WTC11 (cell line): Measurements from ENCODE around the gene STRADB.

ENCODE experiments used
- CBFB ChIP-seq: sonication (generic); formaldehyde crosslinking; IDR thresholded peaks from 2 replicates; pipeline ENCODE4 v1.8.1; 2022; ENCODE audit warnings: mild to moderate bottlenecking, low read depth, missing genetic modification reagents
- TEAD4 ChIP-seq: sonication (generic); formaldehyde crosslinking; IDR thresholded peaks from 2 replicates; pipeline ENCODE4 v1.8.0; 2022; ENCODE audit warnings: mild to moderate bottlenecking, missing genetic modification reagents
- ZBTB21 ChIP-seq: sonication (generic); formaldehyde crosslinking; IDR thresholded peaks from 2 replicates; pipeline ENCODE4 v1.8.1; 2023; ENCODE audit warnings: mild to moderate bottlenecking, missing genetic modification reagents, borderline replicate concordance
- ZNF423 ChIP-seq: fragments of 250-450 bp; sonication (Bioruptor Pico); IDR thresholded peaks from 2 replicates; pipeline ENCODE4 v2.1.2; 2022; ENCODE audit warnings: mild to moderate bottlenecking, moderate library complexity
- TF ChIP-seq, protein P1 (sequence below): fragments of 200-600 bp; IDR thresholded peaks from 2 replicates; pipeline ENCODE4 v1.8.0; 2022; ENCODE audit warnings: antibody characterized with exemption
- TF ChIP-seq, protein P2 (sequence below): sonication (generic); formaldehyde crosslinking; IDR thresholded peaks from 2 replicates; pipeline ENCODE4 v1.8.1; 2022; ENCODE audit warnings: low read depth, mild to moderate bottlenecking, moderate library complexity, missing genetic modification reagents, borderline replicate concordance
- TF ChIP-seq, protein P3 (sequence below): fragments of 250-450 bp; sonication (Bioruptor Pico); IDR thresholded peaks from 2 replicates; pipeline ENCODE4 v2.1.2; 2022; ENCODE audit warnings: mild to moderate bottlenecking, moderate library complexity
- TF ChIP-seq, protein P4 (sequence below): fragments of 250-450 bp; sonication (Bioruptor Pico); IDR thresholded peaks from 2 replicates; pipeline ENCODE4 v1.9.0; 2021; ENCODE audit warnings: mild to moderate bottlenecking, borderline replicate concordance
- TF ChIP-seq, protein P5 (sequence below): sonication (generic); formaldehyde crosslinking; IDR thresholded peaks from 2 replicates; pipeline ENCODE4 v1.8.0; 2022; ENCODE audit warnings: mild to moderate bottlenecking, missing genetic modification reagents

DNA sequence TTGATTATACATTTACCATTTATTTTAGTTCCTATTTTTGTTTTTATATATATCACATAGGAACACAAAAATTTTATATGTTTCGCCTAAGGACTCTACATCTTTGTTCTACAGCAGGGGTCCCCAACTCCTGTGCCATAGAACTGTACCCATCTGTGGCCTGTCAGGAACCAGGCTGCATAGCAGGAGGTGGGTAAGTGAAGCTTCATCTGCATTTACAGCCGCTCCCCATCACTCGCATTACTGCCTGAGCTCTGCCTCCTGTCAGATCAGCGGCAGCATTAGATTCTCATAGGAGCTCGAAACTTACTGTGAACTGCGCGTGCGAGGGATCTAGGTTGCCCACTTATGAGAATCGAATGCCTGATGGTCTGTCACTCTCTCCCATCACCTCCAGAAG, 25.6 kb upstream of the STRADB start:
- TF ChIP-seq, protein P1, sequence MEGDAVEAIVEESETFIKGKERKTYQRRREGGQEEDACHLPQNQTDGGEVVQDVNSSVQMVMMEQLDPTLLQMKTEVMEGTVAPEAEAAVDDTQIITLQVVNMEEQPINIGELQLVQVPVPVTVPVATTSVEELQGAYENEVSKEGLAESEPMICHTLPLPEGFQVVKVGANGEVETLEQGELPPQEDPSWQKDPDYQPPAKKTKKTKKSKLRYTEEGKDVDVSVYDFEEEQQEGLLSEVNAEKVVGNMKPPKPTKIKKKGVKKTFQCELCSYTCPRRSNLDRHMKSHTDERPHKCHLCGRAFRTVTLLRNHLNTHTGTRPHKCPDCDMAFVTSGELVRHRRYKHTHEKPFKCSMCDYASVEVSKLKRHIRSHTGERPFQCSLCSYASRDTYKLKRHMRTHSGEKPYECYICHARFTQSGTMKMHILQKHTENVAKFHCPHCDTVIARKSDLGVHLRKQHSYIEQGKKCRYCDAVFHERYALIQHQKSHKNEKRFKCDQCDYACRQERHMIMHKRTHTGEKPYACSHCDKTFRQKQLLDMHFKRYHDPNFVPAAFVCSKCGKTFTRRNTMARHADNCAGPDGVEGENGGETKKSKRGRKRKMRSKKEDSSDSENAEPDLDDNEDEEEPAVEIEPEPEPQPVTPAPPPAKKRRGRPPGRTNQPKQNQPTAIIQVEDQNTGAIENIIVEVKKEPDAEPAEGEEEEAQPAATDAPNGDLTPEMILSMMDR = no peak
- TF ChIP-seq TEAD4 (CRISPR knock-in tag) (no peak), ZNF423 (CRISPR knock-in tag) (no peak), ZBTB21 (CRISPR knock-in tag) (no peak), CBFB (CRISPR knock-in tag) (no peak)
- TF ChIP-seq, protein P2, sequence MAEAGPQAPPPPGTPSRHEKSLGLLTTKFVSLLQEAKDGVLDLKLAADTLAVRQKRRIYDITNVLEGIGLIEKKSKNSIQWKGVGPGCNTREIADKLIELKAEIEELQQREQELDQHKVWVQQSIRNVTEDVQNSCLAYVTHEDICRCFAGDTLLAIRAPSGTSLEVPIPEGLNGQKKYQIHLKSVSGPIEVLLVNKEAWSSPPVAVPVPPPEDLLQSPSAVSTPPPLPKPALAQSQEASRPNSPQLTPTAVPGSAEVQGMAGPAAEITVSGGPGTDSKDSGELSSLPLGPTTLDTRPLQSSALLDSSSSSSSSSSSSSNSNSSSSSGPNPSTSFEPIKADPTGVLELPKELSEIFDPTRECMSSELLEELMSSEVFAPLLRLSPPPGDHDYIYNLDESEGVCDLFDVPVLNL = no peak
- TF ChIP-seq, protein P3, sequence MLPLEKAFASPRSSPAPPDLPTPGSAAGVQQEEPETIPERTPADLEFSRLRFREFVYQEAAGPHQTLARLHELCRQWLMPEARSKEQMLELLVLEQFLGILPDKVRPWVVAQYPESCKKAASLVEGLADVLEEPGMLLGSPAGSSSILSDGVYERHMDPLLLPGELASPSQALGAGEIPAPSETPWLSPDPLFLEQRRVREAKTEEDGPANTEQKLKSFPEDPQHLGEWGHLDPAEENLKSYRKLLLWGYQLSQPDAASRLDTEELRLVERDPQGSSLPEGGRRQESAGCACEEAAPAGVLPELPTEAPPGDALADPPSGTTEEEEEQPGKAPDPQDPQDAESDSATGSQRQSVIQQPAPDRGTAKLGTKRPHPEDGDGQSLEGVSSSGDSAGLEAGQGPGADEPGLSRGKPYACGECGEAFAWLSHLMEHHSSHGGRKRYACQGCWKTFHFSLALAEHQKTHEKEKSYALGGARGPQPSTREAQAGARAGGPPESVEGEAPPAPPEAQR (CRISPR knock-in tag) = no peak
- TF ChIP-seq, protein P4, sequence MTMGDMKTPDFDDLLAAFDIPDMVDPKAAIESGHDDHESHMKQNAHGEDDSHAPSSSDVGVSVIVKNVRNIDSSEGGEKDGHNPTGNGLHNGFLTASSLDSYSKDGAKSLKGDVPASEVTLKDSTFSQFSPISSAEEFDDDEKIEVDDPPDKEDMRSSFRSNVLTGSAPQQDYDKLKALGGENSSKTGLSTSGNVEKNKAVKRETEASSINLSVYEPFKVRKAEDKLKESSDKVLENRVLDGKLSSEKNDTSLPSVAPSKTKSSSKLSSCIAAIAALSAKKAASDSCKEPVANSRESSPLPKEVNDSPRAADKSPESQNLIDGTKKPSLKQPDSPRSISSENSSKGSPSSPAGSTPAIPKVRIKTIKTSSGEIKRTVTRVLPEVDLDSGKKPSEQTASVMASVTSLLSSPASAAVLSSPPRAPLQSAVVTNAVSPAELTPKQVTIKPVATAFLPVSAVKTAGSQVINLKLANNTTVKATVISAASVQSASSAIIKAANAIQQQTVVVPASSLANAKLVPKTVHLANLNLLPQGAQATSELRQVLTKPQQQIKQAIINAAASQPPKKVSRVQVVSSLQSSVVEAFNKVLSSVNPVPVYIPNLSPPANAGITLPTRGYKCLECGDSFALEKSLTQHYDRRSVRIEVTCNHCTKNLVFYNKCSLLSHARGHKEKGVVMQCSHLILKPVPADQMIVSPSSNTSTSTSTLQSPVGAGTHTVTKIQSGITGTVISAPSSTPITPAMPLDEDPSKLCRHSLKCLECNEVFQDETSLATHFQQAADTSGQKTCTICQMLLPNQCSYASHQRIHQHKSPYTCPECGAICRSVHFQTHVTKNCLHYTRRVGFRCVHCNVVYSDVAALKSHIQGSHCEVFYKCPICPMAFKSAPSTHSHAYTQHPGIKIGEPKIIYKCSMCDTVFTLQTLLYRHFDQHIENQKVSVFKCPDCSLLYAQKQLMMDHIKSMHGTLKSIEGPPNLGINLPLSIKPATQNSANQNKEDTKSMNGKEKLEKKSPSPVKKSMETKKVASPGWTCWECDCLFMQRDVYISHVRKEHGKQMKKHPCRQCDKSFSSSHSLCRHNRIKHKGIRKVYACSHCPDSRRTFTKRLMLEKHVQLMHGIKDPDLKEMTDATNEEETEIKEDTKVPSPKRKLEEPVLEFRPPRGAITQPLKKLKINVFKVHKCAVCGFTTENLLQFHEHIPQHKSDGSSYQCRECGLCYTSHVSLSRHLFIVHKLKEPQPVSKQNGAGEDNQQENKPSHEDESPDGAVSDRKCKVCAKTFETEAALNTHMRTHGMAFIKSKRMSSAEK (CRISPR knock-in tag) = no peak
- TF ChIP-seq, protein P5, sequence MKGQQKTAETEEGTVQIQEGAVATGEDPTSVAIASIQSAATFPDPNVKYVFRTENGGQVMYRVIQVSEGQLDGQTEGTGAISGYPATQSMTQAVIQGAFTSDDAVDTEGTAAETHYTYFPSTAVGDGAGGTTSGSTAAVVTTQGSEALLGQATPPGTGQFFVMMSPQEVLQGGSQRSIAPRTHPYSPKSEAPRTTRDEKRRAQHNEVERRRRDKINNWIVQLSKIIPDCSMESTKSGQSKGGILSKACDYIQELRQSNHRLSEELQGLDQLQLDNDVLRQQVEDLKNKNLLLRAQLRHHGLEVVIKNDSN (CRISPR knock-in tag) = no peak
